Hematopoietic multipotent progenitor cell treated with erythropoietin and hydrocortisone succinate and interleukin-3 and kit ligand, for 17 days (in vitro differentiated cells): ENCODE data around the gene SZT2.
"Not testable (repeated sequence)": the region's sequence is repeated elsewhere in the genome, so short reads cannot be mapped to it uniquely, and the experiment has no call there.

Experiments used
- DNase-seq: peaks from one replicate; pipeline ENCODE4 v3.0.0-alpha.2; 2015; ENCODE audit warnings: low spot score

SZT2 gene

GRCh38 chr1:43454270-43455011, 64.7 kb downstream of the SZT2 start:
- DNase-seq: peak; percentile 73

- no peak for DNase-seq
Measured at GRCh38 chr1:43455213-43455889, 65.7 kb downstream of the SZT2 start.

DNA sequence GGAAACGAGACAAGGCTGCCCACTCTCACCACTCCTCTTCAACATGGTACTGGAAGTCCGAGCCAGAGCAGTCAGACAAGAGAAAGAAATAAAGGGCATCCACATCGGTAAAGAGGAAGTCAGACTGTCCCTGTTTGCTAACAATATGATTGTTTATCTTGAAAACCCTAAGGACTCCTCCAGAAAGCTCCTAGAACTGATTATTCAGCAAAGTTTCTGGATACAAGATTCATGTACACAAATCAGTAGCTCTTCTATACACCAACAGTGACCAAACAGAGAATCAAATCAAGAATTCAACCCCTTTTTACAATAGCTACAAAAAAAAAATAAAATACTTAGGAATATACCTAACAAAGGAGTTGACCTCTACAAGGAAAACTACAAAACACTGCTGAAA, 68.7 kb downstream of the SZT2 start:
- DNase-seq: not testable (repeated sequence)

DNA sequence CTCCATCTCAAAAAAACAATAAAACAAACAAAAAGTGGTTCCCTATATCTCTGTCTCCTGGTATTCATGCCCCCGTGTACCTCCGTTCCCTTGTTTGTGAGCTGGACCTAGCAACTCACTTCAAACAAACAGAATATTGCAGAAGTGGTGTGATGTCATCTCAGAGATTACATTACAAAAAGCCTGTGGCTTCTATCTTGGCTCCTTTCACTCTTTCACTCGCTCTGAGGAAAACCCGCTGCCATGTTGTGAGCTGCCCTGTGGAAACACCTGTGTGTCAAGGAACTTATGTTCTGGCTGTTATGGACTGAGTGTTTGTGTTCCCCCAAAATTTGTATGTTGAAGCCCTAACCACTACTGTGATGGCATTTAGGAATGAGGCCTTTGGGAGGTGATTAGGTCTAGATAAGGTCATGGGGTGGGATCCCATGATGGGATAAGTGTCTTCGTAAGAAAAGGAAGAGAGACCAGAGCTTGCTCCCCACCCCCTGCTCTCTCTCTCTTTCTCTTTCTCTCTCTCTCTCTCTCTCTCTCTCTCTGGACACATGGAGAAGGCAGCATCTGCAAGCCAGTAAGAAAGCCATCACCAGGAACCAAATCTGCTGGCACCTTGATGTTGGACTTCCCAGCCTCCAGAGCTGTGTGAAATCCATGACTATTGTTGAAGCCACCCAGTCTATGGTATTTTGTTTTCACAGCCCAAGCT, 71.4 kb downstream of the SZT2 start:
- no peak for DNase-seq

GRCh38 chr1:43463479-43463878, 73.8 kb downstream of the SZT2 start:
- DNase-seq: peak; percentile 29

- no peak for DNase-seq
Measured at GRCh38 chr1:43464681-43465504, 75.2 kb downstream of the SZT2 start.

GRCh38 chr1:43465505-43466067, 75.9 kb downstream of the SZT2 start:
- no peak for DNase-seq

- DNase-seq: no peak
Measured at GRCh38 chr1:43466403-43466802, 76.7 kb downstream of the SZT2 start.

DNA sequence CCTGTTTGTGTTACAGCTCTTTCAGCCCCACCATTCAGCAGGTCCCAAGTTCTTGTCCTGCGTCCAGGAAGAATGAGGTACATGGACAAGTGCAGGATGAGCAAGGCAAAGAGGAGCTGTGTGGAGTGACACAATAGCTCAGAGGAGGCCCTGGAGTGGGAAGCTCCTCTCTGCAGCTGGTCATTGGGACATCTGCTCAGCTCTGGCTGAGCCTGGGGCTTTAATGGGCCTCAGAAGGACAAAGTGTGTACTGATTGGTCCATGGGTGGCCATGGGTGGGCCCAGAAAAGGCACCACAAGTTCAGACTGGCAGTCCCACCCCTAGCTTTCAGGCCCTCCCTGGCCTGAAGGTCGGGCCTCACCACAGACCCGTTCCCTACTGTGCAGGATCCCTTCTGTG, 78.7 kb downstream of the SZT2 start:
- DNase-seq: no peak

GRCh38 chr1:43469932-43470331, 80.2 kb downstream of the SZT2 start:
- DNase-seq: no peak

- no peak for DNase-seq
Measured at GRCh38 chr1:43472087-43472462, 82.4 kb downstream of the SZT2 start.

DNA sequence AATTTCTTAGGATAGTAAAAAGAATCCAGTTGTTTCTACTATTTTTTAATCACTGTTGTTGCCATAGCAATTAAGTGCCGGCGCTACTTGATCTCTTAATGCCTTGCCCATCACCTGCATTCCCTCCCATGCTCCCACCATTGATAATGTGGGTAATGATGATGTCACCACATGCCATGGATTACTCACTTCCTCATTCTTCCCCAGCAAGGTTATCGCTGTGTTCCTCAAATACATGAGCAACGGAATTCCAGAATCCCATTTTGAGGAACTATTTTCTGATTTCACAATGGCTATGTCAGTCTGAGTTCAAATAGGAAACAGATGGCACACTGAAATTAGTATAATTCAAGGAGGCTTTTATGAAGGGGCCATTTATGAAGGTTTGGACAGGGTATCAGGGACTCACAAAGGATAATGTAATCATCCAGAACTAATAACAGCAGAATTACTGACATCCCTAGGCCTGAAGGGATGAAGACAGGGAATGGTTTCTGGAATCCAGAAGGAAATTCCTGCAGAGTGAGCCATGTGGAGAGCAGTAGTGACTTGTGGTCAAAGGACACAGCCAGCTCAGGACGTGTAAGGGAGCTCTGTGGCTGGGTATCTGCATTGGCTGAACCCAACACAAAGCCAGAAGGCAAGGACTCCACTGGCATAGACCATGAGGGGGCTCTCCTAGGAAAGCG, 82.9 kb downstream of the SZT2 start:
- not testable (repeated sequence) for DNase-seq

DNA sequence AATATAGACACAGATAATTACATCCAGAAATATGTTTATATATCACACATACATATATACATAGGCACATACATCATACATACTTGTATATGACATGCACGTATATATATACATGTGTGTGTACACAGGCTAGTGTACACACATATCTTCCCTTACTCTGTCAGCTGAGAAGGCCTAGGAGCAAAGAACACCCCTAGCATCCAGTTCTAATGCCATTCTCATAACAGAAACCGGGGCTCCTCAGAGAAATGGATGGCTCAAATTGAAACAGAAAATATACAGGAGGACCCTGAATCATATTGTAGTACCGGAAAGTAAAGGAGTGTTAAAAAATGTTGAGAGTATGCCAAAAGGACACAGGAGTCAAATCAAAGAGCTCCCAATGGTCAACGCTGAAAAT, 83.8 kb downstream of the SZT2 start:
- DNase-seq: no peak

- not testable (repeated sequence) for DNase-seq
Measured at GRCh38 chr1:43475611-43476401, 86.1 kb downstream of the SZT2 start.

DNA sequence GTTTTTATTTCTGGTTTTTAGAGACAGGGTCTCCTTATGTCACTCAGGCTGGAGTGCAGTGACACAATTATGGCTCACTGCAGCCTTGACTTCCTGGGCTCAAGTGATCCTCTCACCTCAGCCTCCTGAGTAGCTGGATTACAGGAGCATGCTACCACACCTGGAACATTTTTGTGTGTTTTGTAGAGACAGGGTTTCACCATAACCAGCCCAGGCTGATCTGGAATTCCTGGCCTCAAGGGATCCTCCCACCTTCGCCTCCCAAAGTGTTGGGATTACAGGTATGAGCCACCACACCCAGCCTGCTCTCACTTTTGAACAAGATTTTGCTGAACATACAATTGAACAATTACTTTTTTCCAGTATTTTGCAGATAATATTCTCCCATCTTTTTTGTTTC, 88.0 kb downstream of the SZT2 start:
- no peak for DNase-seq

GRCh38 chr1:43479414-43479813, 89.7 kb downstream of the SZT2 start:
- no peak for DNase-seq

DNA sequence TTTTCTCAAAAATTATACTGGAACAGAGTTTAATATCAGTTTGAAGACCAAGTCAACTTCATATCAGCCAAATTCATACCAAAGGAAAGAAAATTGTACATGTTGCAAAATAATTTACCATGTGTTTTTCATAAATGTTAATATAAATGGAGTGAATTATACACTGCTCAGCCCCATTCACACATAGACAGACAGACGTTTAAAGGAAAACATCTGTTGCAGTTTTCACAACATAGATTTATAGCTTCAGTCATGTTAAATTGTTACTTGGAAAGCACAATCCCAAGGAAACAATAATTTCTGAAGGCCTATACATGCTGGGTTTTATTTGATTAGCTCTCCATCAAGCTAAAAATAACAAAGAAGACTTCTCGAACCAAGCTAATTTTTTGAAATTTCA, 91.8 kb downstream of the SZT2 start:
- DNase-seq: no peak

- no peak for DNase-seq
Measured at GRCh38 chr1:43482215-43482614, 92.5 kb downstream of the SZT2 start.

DNA sequence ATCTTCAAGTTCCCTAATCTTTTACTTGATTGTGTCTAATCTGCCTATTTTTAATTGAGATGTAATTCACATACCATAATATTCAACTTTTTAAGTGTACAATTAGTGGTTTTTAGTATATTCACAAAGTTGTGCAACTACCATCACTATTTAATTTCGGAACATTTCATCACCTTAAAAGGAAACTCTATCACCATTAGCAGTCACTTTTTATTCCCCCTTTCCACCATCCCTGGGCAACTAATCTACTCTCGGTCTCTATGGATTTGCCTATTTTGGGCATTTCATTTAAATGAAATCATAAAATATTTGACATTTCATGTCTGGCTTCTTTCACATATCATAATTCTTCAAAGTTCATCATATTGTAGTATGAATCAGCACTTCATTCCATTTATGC, 94.7 kb downstream of the SZT2 start:
- no peak for DNase-seq

- no peak for DNase-seq
Measured at GRCh38 chr1:43488165-43488564, 98.5 kb downstream of the SZT2 start.

- no peak for DNase-seq
Measured at GRCh38 chr1:43491061-43491460, 101.4 kb downstream of the SZT2 start.
